Suprapubic skin (tissue), 4 donors: ENCODE results near the gene BMPR1B. TPM values are rescaled to one million over a fixed set of nuclear protein-coding genes. Genes with fewer than 3 reads are reported as not detected.

Experiments used
- DNase-seq, 2 donors: peaks; one replicate each; pipeline ENCODE4 v3.0.0-alpha.2; 2019; ENCODE audit warnings: low spot score in 2 of 2
- H3K27ac ChIP-seq: fragments of 200-600 bp; sonication (generic); one replicate; pipeline ENCODE4 v1.5.1; 2019
- H3K27me3 ChIP-seq: fragments of 200-600 bp; sonication (generic); one replicate; pipeline ENCODE4 v1.5.1; 2019
- H3K36me3 ChIP-seq: fragments of 200-600 bp; sonication (generic); one replicate; pipeline ENCODE4 v1.5.1; 2019
- H3K4me1 ChIP-seq: fragments of 200-600 bp; sonication (generic); one replicate; pipeline ENCODE4 v1.5.1; 2019
- H3K4me3 ChIP-seq: fragments of 200-600 bp; sonication (generic); one replicate; pipeline ENCODE4 v1.5.1; 2019; ENCODE audit warnings: mild to moderate bottlenecking
- H3K9me3 ChIP-seq: fragments of 200-600 bp; sonication (generic); one replicate; pipeline ENCODE4 v1.5.1; 2019
- CTCF ChIP-seq, 2 donors: fragments of 200-600 bp in 1 of 2; fragments of 450-650 bp in 1 of 2; sonication (generic) in 1 of 2; IDR thresholded peaks; one replicate each; pipeline ENCODE4 v1.5.1; 2016 to 2019; ENCODE audit warnings: antibody characterized with exemption in 2 of 2, mild to moderate bottlenecking in 1 of 2, moderate library complexity in 1 of 2
- EP300 ChIP-seq: sonication (generic); formaldehyde crosslinking; IDR thresholded peaks from one replicate; pipeline ENCODE4 v1.6.1; 2017; ENCODE audit warnings: antibody characterized with exemption
- POLR2A ChIP-seq, 2 donors: fragments of 450-650 bp; IDR thresholded peaks; one replicate each; pipeline ENCODE4 v1.6.1; 2017; ENCODE audit warnings: antibody characterized with exemption in 2 of 2, mild to moderate bottlenecking in 2 of 2, moderate library complexity in 2 of 2
- POLR2AphosphoS5 ChIP-seq, 3 donors: sonication (generic); formaldehyde crosslinking; IDR thresholded peaks; one replicate each; pipeline ENCODE4 v1.6.1; 2017; ENCODE audit warnings: antibody characterized with exemption in 3 of 3
- WGBS: methylation state at CpG from one replicate; pipeline ENCODE4 v1.1.5; 2018; 5-methylcytosine and 5-hydroxymethylcytosine counted together
- total RNA-seq, 4 donors: library from RNA; depleted of rRNA; stranded (reverse); fragments of >200 nt; gene quantifications; one replicate each; pipeline ENCODE4 v1.1.0, GENCODE V29; 2016

BMPR1B gene
- total RNA-seq, 4 donors from 2014 or later: 0.38 to 1.2 (median 0.75) TPM

GRCh38 chr4:94732358-94732698, 25.4 kb upstream of the BMPR1B start:
- Histone ChIP-seq H3K4me1 (no peaks in the 10 kb centered on the region), H3K4me3 (no peak overlapping the region), H3K36me3 (no peaks in the 10 kb centered on the region), H3K27me3 (peaks cover 4% of the 10 kb centered on the region), H3K9me3 (no peaks in the 10 kb centered on the region), H3K27ac (no peak overlapping the region)
- DNase-seq: no peak
- TF ChIP-seq CTCF (IDR thresholded peaks at IDR 0.05) (no peak), POLR2A (IDR thresholded peaks at IDR 0.05) (no peak), POLR2AphosphoS5 (IDR thresholded peaks at IDR 0.05) (no peak), EP300 (no peak)

DNA sequence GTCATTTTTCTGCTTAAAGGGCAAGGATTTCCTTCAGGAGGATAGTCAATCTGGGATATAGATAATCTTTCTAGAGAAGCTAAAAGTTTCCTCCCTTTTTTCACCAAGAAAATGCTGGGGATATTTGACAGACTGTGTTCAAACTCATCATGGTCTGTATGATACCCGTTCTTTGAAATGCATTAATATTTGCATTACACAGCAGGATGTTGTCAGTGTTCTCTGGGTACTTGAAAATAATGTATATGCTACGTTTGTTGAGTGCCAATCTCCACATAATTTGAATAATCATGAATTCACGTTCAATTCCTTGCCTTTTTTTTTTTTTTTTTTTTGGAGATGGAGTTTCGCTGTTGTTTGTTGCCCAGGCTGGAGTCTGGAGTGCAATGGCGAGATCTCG, 18.0 kb upstream of the BMPR1B start:
- no peaks in the 10 kb centered on the region for H3K27me3 ChIP-seq
- H3K4me1 ChIP-seq: no peaks in the 10 kb centered on the region
- DNase-seq: no peak
- no peak overlapping the region for H3K4me3 ChIP-seq
- no peak overlapping the region for H3K27ac ChIP-seq
- 88% methylated on average over 6 of the region's 6 CpGs for WGBS
- no peaks in the 10 kb centered on the region for H3K9me3 ChIP-seq
- TF ChIP-seq CTCF (IDR thresholded peaks at IDR 0.05) (no peak), EP300 (no peak), POLR2AphosphoS5 (IDR thresholded peaks at IDR 0.05) (no peak), POLR2A (IDR thresholded peaks at IDR 0.05) (no peak)
- no peaks in the 10 kb centered on the region for H3K36me3 ChIP-seq

DNA sequence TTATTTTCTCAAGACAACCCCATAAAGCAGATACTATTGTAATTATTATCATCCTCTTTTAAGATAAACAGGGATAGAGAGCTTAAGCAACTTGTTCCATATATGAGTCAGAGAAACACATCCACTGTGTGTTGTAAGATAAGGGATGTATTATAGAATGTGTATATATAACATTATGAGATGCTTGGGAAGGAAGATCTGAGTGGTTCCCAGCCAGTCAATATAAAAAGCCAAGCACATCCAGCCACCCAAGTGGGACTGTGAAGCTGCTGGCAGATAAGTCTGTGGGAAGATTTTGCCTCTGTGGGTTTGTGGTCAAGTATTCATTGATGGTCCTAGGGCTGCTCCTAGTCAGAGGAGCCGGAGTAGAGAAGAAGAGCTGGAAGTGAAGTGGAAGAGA, 16.5 kb upstream of the BMPR1B start:
- Histone ChIP-seq H3K9me3 (no peaks in the 10 kb centered on the region), H3K4me3 (no peak overlapping the region), H3K27ac (no peak overlapping the region), H3K4me1 (no peaks in the 10 kb centered on the region), H3K27me3 (no peaks in the 10 kb centered on the region), H3K36me3 (no peaks in the 10 kb centered on the region)
- TF ChIP-seq EP300: no peak
- no peak for TF ChIP-seq POLR2A (IDR thresholded peaks at IDR 0.05)
- TF ChIP-seq POLR2AphosphoS5 (IDR thresholded peaks at IDR 0.05): no peak
- TF ChIP-seq CTCF (IDR thresholded peaks at IDR 0.05): no peak
- WGBS: 92% methylated on average over 1 of the region's 1 CpG
- DNase-seq: no peak

- WGBS: 80% methylated on average over 3 of the region's 3 CpGs
- no peak for TF ChIP-seq POLR2AphosphoS5 (IDR thresholded peaks at IDR 0.05)
- no peak for DNase-seq
- Histone ChIP-seq H3K36me3 (no peaks in the 10 kb centered on the region), H3K4me1 (no peaks in the 10 kb centered on the region), H3K27me3 (no peaks in the 10 kb centered on the region), H3K27ac (no peak overlapping the region), H3K9me3 (no peaks in the 10 kb centered on the region), H3K4me3 (no peak overlapping the region)
These were observed 13.9 kb upstream of the BMPR1B start for GRCh38 chr4:94743838-94744237.

- H3K36me3 ChIP-seq: no peaks in the 10 kb centered on the region
- H3K27me3 ChIP-seq: no peaks in the 10 kb centered on the region
- no peak for DNase-seq
- WGBS: 80% methylated on average over 1 of the region's 1 CpG
- TF ChIP-seq POLR2AphosphoS5 (IDR thresholded peaks at IDR 0.05): no peak
- no peak for TF ChIP-seq EP300
- TF ChIP-seq CTCF (IDR thresholded peaks at IDR 0.05): no peak
- no peak for TF ChIP-seq POLR2A (IDR thresholded peaks at IDR 0.05)
- H3K27ac ChIP-seq: no peak overlapping the region
- H3K9me3 ChIP-seq: no peaks in the 10 kb centered on the region
- H3K4me3 ChIP-seq: no peak overlapping the region
- no peaks in the 10 kb centered on the region for H3K4me1 ChIP-seq
These were observed 12.9 kb upstream of the BMPR1B start for GRCh38 chr4:94744850-94745249.

GRCh38 chr4:94746746-94747145, 11.0 kb upstream of the BMPR1B start:
- TF ChIP-seq EP300: no peak
- no peak for TF ChIP-seq POLR2AphosphoS5 (IDR thresholded peaks at IDR 0.05)
- TF ChIP-seq CTCF (IDR thresholded peaks at IDR 0.05): no peak
- TF ChIP-seq POLR2A (IDR thresholded peaks at IDR 0.05): no peak
- 97% methylated on average over 3 of the region's 3 CpGs for WGBS
- Histone ChIP-seq H3K36me3 (no peaks in the 10 kb centered on the region), H3K9me3 (no peaks in the 10 kb centered on the region), H3K27me3 (no peaks in the 10 kb centered on the region), H3K4me1 (no peaks in the 10 kb centered on the region), H3K27ac (no peak overlapping the region), H3K4me3 (no peak overlapping the region)
- DNase-seq: no peak
